Lower lobe of right lung (tissue), 2 donors: Measurements from ENCODE around the gene PRPF8. TPM values are rescaled to one million over a fixed set of nuclear protein-coding genes. Genes with fewer than 3 reads are reported as not detected.

ENCODE experiments used
- ATAC-seq, 2 donors: fragments of 200-7000 bp; cut with Tn5 transposase; one replicate each; pipeline ENCODE4 v1.9.1; 2020 to 2022; ENCODE audit warnings: mild to moderate bottlenecking in 2 of 2, moderate library complexity in 2 of 2
- DNase-seq: peaks from one replicate; pipeline ENCODE4 v3.0.0-alpha.2; 2020
- H3K27ac ChIP-seq: fragments of 200-600 bp; one replicate; pipeline ENCODE4 v1.8.0; 2022
- H3K27me3 ChIP-seq: fragments of 200-600 bp; one replicate; pipeline ENCODE4 v1.8.0; 2022; ENCODE audit warnings: low read depth
- H3K36me3 ChIP-seq: fragments of 200-600 bp; one replicate; pipeline ENCODE4 v1.8.0; 2022; ENCODE audit warnings: mild to moderate bottlenecking
- H3K4me1 ChIP-seq: fragments of 200-600 bp; one replicate; pipeline ENCODE4 v1.8.0; 2022
- H3K4me3 ChIP-seq: fragments of 200-600 bp; one replicate; pipeline ENCODE4 v1.8.0; 2022; ENCODE audit warnings: mild to moderate bottlenecking
- H3K9me3 ChIP-seq: fragments of 200-600 bp; one replicate; pipeline ENCODE4 v1.8.0; 2022
- CTCF ChIP-seq: fragments of 200-600 bp; IDR thresholded peaks from one replicate; pipeline ENCODE4 v1.8.0; 2022; ENCODE audit warnings: antibody characterized with exemption, mild to moderate bottlenecking
- intact Hi-C: fragments of 100-400 bp; cut with DNase I; formaldehyde crosslinking; loops from one replicate; pipeline ENCODE4 v1.11.0; 2022
- total RNA-seq: library from RNA; stranded (reverse); fragmentation: NEBNext Ultra II Directional; extraction: Animal tissue kit (Norgen Biotek cat#: 25700); gene quantifications from one replicate; pipeline ENCODE4 v1.2.1, GENCODE V29; 2021
- donor health status: DM: no; HTN: yes; CAD: no; lungs with severe emphysema.

PRPF8 gene
- total RNA-seq, 1 donor from 2014 or later = 280 TPM

- H3K36me3 ChIP-seq = peaks cover 44% of the 10 kb centered on the region
- no peak overlapping the region for H3K27ac ChIP-seq
- H3K4me3 ChIP-seq = no peak overlapping the region
- no peaks in the 10 kb centered on the region for H3K27me3 ChIP-seq
- DNase-seq (no peak), ATAC-seq (no peak)
- no peaks in the 10 kb centered on the region for H3K9me3 ChIP-seq
- no peak for TF ChIP-seq CTCF
- intact Hi-C loops = no loop called here
- H3K4me1 ChIP-seq = peaks cover 14% of the 10 kb centered on the region
These were observed 49.6 kb downstream of the PRPF8 start for GRCh38 chr17:1634841-1635650.

- Histone ChIP-seq H3K36me3 (peaks cover 15% of the 10 kb centered on the region), H3K9me3 (no peaks in the 10 kb centered on the region), H3K27ac (peak overlapping the region; percentile 18), H3K4me3 (no peak overlapping the region), H3K4me1 (peaks cover 38% of the 10 kb centered on the region), H3K27me3 (no peaks in the 10 kb centered on the region)
- TF ChIP-seq CTCF = no peak
- no peak for ATAC-seq
- intact Hi-C loops = no loop called here
- DNase-seq = no peak
These were observed 54.0 kb downstream of the PRPF8 start for GRCh38 chr17:1630662-1631061.

- ATAC-seq (peak; percentile 52 to 55), DNase-seq (peak; percentile 87)
- peak overlapping the region; percentile 94 for H3K4me3 ChIP-seq
- intact Hi-C loops = loop anchor here (5.0 kb wide), 1 partner anchor 52 kb away; no protein-coding TSS in a partner anchor
- H3K36me3 ChIP-seq = peaks cover 10% of the 10 kb centered on the region
- peak; percentile 80 for TF ChIP-seq CTCF
- H3K4me1 ChIP-seq = peaks cover 47% of the 10 kb centered on the region
- peak overlapping the region; percentile 89 for H3K27ac ChIP-seq
- H3K27me3 ChIP-seq = no peaks in the 10 kb centered on the region
- no peaks in the 10 kb centered on the region for H3K9me3 ChIP-seq
These were observed 55.0 kb downstream of the PRPF8 start for GRCh38 chr17:1629504-1630310.

- ATAC-seq = peak; percentile 92 to 93
- H3K27ac ChIP-seq = peak overlapping the region; percentile 89
These were observed 55.7 kb downstream of the PRPF8 start for GRCh38 chr17:1628856-1629503.

More at GRCh38 chr17:1628856-1629503, 55.7 kb downstream of the PRPF8 start:
- Histone ChIP-seq H3K9me3 (no peaks in the 10 kb centered on the region), H3K4me1 (peaks cover 50% of the 10 kb centered on the region), H3K4me3 (peak overlapping the region; percentile 94), H3K36me3 (peaks cover 11% of the 10 kb centered on the region), H3K27me3 (no peaks in the 10 kb centered on the region)
- DNase-seq = peak; percentile 95
- intact Hi-C loops = loop anchor here (5.0 kb wide), 1 partner anchor 52 kb away; no protein-coding TSS in a partner anchor
- TF ChIP-seq CTCF = peak; percentile 47
